ENCODE results near the gene CDH4.

GRCh38 chr20:61220131-61220530 is 31.9 kb upstream of the CDH4 start:
- TF ChIP-seq CTCF (conservative IDR thresholded peaks at IDR 0.05; ENCODE audit: low read depth, low read length) (no peak), POLR2A (IDR thresholded peaks at IDR 0.05; ENCODE audit: low read depth, low read length) (no peak), MAZ (IDR thresholded peaks at IDR 0.05; ENCODE audit: borderline replicate concordance, low read depth, low read length) (no peak)

Measured in IMR-90 (cell line).